Activated naive CD4-positive, alpha-beta T cell treated with anti-CD3 and anti-CD28 coated beads for 36 hours (primary cell): Measurements from ENCODE around the gene PGF. TPM values are rescaled to one million over a fixed set of nuclear protein-coding genes. Genes with fewer than 3 reads are reported as not detected.

ENCODE experiments used
- CTCF ChIA-PET: fragments of 350-600 bp; sonication (Branson Sonifier 250); formaldehyde crosslinking; loops from one replicate; lab custom pipeline; 2021; ENCODE audit warnings: antibody characterized with exemption; lab: Charles Lee
- DNase-seq: peaks from one replicate; pipeline ENCODE4 v3.0.0-alpha.2; 2020
- H3K27ac Mint-ChIP-seq: one replicate; pipeline ENCODE4 v1.8.0; 2021; ENCODE audit warnings: mild to moderate bottlenecking, mixed read lengths
- H3K27me3 Mint-ChIP-seq: one replicate; pipeline ENCODE4 v1.8.0; 2021; ENCODE audit warnings: low read depth, mixed read lengths
- H3K36me3 Mint-ChIP-seq: one replicate; pipeline ENCODE4 v1.8.0; 2021; ENCODE audit warnings: low read depth, mixed read lengths
- H3K4me1 Mint-ChIP-seq: one replicate; pipeline ENCODE4 v1.8.0; 2021; ENCODE audit warnings: low read depth, mixed read lengths
- H3K4me3 Mint-ChIP-seq: one replicate; pipeline ENCODE4 v1.8.0; 2021; ENCODE audit warnings: mild to moderate bottlenecking, moderate library complexity, mixed read lengths
- H3K9me3 Mint-ChIP-seq: one replicate; pipeline ENCODE4 v1.8.0; 2021; ENCODE audit warnings: mixed read lengths
- intact Hi-C: fragments of 100-400 bp; cut with micrococcal nuclease; formaldehyde crosslinking; loops from one replicate; pipeline ENCODE4 v1.15.1; 2023
- total RNA-seq, 2 experiments: library from RNA; stranded (reverse); gene quantifications; one replicate each; pipeline ENCODE4 v1.2.3, GENCODE V29; 2021

The PGF gene
- total RNA-seq, 2 experiments from 2014 or later: 0.10 TPM; not detected in 1

DNA sequence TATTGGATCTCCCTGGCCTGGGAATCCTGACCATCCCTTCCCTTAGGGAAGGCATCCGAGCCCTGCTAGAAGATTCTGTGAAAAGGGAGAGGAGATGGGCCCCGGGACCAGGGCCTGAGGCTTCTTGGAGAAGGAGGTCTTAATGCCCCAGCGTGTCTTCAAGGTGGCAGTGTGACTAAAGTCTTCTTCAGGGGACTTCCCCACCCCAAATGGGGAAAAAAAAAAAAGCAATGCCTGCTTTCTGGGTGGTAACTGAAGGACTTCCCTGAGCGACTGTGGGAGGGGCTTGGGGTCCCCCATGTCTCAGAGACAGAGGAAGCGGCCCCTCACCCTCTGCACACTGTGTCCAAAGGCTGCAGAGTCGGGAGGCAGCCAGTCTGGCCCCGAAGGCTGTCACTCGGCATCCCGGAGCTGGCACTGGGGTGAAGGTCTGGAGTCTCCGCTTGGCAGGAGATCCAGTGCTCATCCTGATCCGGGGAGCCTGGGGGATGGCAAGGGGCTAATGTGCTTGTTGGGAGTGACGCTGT lies 7.8 kb upstream of the PGF start:
- intact Hi-C loops: no loop called here
- Mint-ChIP-seq H3K4me1 (no peaks in the 10 kb centered on the region), H3K27ac (no peak overlapping the region), H3K36me3 (no peaks in the 10 kb centered on the region), H3K27me3 (no peaks in the 10 kb centered on the region), H3K9me3 (no peaks in the 10 kb centered on the region), H3K4me3 (no peak overlapping the region)
- CTCF ChIA-PET: interaction anchor here (1.8 kb wide), 1 partner anchor 102 kb away, joined by 7 read pairs; no protein-coding TSS in a partner anchor
- DNase-seq: no peak

DNA sequence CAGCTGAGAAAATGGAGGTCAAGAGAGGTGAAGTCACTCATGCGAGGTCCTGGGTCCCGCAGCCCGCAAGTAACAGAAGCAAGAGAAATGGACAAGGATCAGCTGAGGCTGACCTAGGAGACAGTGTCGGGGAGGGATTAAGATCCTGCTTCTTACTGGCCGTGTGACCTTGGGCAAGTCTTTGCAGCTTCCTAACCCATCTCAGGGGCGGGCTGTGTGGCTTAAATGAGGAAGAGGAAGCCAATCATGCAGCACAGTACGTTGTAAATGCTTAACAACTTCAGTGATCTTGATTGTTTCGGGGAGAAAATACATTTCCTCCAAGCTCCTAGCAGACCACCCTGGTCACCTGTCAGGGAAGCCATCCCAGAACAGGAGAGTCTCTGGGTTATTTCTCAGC lies 7.1 kb upstream of the PGF start:
- Mint-ChIP-seq H3K9me3 (no peaks in the 10 kb centered on the region), H3K4me1 (no peaks in the 10 kb centered on the region), H3K27me3 (no peaks in the 10 kb centered on the region), H3K36me3 (no peaks in the 10 kb centered on the region), H3K27ac (no peak overlapping the region), H3K4me3 (no peak overlapping the region)
- intact Hi-C loops: no loop called here
- no peak for DNase-seq
- CTCF ChIA-PET: interaction anchor here (0.6 to 2.5 kb wide), 6 partner anchors 10 to 126 kb away, joined by 3 to 7 read pairs (median 4); no protein-coding TSS in a partner anchor

DNA sequence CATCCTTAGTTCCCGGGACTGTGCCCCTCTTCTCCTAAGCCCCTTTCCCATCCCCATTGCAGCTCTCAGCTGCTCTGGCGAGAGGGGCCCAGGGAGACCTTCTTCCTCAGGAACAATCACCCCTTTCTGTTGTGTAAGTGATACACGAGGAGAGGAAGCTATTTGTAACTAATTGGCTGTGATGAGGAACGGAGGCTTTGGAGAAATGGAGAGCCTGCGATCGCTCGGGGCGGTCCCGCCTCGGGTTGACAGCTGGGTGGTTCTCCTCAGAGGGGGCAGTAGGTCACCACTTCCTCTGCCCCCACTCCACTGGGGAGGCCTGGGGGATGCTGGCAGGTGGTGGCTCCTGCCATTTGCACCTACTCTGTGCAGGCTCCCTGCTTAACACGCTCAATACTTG lies 6.6 kb upstream of the PGF start:
- Mint-ChIP-seq H3K27ac (no peak overlapping the region), H3K36me3 (no peaks in the 10 kb centered on the region), H3K27me3 (peaks cover 1% of the 10 kb centered on the region), H3K9me3 (no peaks in the 10 kb centered on the region), H3K4me1 (no peaks in the 10 kb centered on the region), H3K4me3 (no peak overlapping the region)
- DNase-seq: no peak
- intact Hi-C loops: no loop called here
- CTCF ChIA-PET: interaction anchor here (0.6 to 2.5 kb wide), 6 partner anchors 11 to 127 kb away, joined by 3 to 7 read pairs (median 4); no protein-coding TSS in a partner anchor

DNA sequence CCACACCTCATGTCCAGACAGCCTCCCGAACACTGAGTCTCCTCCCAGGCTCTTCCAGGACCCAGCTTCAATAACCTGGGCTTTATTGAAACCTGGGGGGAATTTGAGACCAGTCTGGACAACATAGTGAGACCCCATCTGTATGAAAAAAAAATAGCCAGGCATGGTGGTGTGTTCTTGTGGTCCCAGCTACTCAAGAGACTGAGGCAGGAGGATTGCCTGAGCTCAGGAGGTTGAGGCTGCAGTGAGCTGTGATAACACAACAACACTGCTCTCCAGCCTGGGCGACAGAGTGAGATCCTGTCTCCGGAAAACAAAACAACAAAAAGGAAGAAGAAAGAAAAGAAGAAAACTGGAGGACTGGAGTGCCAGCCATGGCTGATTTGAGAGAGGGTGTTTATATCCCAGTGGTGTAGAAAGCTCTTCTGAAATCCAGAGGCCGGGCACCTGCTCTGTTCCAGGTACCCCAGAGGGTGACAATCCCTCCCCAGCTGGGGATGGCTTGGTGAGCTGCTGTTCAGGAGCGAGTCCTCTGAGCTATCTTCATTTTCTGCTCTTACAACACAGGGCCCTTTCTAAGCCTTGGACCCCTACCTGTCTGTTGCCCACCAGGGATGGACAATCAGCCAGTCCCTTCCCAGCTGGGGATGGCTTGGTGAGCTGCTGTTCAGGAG lies 6.0 kb upstream of the PGF start:
- Mint-ChIP-seq H3K27ac (no peak overlapping the region), H3K27me3 (peaks cover 5% of the 10 kb centered on the region), H3K9me3 (no peaks in the 10 kb centered on the region), H3K4me1 (no peaks in the 10 kb centered on the region), H3K4me3 (no peak overlapping the region), H3K36me3 (no peaks in the 10 kb centered on the region)
- CTCF ChIA-PET: interaction anchor here (0.7 to 2.5 kb wide), 6 partner anchors 11 to 127 kb away, joined by 3 to 7 read pairs (median 4); no protein-coding TSS in a partner anchor
- intact Hi-C loops: no loop called here
- DNase-seq: no peak

DNA sequence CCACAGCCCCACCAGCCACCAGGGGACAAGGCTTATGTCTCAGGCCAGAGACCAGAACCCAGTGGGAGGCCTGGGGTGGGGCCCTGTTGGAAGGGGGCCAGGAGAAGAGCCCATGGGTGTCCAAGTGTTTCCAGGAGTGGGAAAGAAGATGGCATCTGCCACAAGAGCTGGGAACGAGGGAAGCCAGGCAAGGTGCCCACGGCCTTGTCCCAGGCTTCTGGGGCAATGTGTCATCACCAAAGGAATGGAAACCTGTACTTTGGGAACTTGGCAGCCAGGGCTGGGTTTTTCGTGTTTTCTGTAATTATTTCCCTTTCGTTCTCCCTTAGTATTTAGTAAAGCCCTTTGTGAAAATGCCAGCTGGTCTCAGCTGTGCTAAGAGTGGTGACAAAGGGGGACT lies 5.3 kb upstream of the PGF start:
- H3K4me3 Mint-ChIP-seq: no peak overlapping the region
- intact Hi-C loops: no loop called here
- no peaks in the 10 kb centered on the region for H3K36me3 Mint-ChIP-seq
- CTCF ChIA-PET: interaction anchor here (1.3 to 2.5 kb wide), 2 partner anchors 12 to 20 kb away, joined by 5 to 7 read pairs; no protein-coding TSS in a partner anchor
- H3K9me3 Mint-ChIP-seq: no peaks in the 10 kb centered on the region
- no peaks in the 10 kb centered on the region for H3K4me1 Mint-ChIP-seq
- DNase-seq: no peak
- no peak overlapping the region for H3K27ac Mint-ChIP-seq
- H3K27me3 Mint-ChIP-seq: peaks cover 6% of the 10 kb centered on the region

DNA sequence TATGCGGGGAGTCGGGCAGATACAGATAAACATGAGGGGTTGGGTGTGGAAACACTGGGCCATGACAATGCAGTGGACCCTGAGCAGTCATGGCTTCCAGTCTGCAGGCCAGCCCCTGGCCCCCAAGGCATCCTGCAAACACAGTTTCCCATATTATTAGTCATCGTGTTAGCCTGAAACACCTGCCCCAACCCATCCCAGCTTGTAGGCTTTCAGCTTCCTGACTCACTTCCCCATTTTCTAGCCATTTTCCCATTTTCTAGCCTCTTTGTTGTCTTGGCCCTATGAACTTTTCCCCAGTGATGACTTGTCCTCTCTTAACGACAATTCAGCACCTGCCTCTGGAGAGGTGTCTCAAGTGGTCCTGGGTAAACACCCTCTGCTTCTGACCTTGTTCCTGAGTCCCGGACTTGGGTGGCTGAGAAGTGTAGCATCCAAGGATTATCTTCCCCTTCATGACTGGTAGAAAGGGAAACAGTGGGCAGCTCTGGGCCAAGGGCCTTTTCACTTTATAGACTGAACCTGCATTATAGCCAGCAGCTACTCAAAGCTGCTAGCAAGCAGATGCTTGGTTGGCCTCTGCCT lies 4.3 kb upstream of the PGF start:
- Mint-ChIP-seq H3K27me3 (peaks cover 6% of the 10 kb centered on the region), H3K36me3 (no peaks in the 10 kb centered on the region), H3K27ac (no peak overlapping the region), H3K4me1 (no peaks in the 10 kb centered on the region), H3K9me3 (no peaks in the 10 kb centered on the region), H3K4me3 (no peak overlapping the region)
- DNase-seq: no peak
- CTCF ChIA-PET: interaction anchor here (0.6 to 1.5 kb wide), 4 partner anchors 11 to 126 kb away, joined by 3 to 5 read pairs (median 4); no protein-coding TSS in a partner anchor
- intact Hi-C loops: no loop called here

DNA sequence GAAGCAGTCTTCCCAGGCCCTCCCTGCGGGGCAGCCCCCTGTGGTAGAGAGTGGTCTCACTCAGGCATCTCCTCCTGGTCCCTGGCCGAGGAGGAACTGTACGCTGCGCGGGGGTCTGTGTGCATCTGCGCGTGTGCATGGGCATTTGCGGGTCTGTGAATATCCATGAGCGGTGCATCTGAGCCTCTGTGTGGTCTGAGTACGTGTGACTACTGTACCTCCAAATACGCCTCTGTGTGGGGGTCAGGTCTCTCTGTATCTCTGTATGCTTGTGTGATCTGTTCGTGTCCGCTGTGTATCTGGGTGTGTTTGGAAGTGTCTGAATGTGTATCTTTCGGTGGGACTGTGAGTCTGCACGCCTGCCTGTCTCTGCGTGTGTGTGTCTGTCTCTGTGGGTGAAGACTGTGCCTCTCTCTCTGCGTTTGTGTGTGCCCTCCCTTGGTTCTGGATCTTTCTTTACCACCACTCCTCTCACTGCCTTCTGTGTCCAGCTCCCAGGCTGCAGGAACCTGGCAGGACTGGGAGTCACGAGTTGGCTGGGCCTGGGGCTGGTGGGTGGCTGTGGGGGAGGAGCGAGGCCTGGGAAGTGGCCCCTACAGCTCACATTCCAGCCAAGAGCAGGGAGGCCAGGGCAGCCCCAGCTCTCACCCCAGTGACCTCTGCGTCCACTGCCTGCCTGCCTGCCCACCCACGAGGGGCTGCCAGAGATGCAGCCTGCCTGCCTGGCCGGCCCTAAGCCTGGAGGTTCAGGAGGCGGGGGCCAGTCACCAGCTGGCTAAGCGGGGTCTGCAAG lies 1.1 kb upstream of the PGF start:
- no peak overlapping the region for H3K27ac Mint-ChIP-seq
- no peaks in the 10 kb centered on the region for H3K9me3 Mint-ChIP-seq
- no peaks in the 10 kb centered on the region for H3K36me3 Mint-ChIP-seq
- CTCF ChIA-PET: interaction anchor here (0.8 to 1.4 kb wide), 2 partner anchors 14 to 132 kb away, joined by 3 to 4 read pairs; no protein-coding TSS in a partner anchor
- intact Hi-C loops: no loop called here
- peaks cover 10% of the 10 kb centered on the region for H3K27me3 Mint-ChIP-seq
- no peaks in the 10 kb centered on the region for H3K4me1 Mint-ChIP-seq
- no peak for DNase-seq
- no peak overlapping the region for H3K4me3 Mint-ChIP-seq

DNA sequence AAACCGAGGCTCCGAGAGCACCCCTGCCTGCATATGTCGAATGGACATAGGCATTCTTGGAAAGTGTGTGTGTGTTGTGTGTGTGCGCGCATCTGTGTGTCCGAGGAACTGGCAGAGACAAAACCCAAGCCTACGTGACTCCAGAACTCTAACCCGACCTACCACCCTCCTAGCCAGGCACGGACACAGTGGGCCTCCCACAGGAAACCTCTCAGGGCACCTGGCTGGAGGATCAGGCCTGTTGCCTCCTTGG lies 556 bp upstream of the PGF start:
- CTCF ChIA-PET: no interaction called here

DNA sequence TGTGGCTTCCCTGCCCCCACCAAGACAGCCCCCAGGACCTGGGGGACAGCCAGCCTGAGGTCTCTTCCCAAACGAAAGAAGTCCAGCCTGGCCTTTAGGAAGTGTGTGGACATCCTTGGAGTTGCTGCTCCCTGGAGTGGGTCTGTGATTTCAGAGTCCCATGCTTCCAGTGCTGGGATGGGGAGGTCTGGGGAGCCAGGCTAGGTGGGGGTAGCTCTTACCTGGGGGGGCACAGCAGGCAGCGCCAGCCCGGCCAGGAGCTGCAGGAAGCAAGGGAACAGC lies 509 bp downstream of the PGF start:
- CTCF ChIA-PET: interaction anchor here (0.9 to 1.1 kb wide), 2 partner anchors 9 to 11 kb away, joined by 3 to 6 read pairs; no protein-coding TSS in a partner anchor
- Mint-ChIP-seq H3K27me3 (peaks cover 13% of the 10 kb centered on the region), H3K4me1 (no peaks in the 10 kb centered on the region), H3K9me3 (no peaks in the 10 kb centered on the region), H3K27ac (no peak overlapping the region), H3K4me3 (no peak overlapping the region), H3K36me3 (no peaks in the 10 kb centered on the region)
- intact Hi-C loops: no loop called here
- DNase-seq: no peak

More for the DNA sequence above, 556 bp upstream of the PGF start:
- no peaks in the 10 kb centered on the region for H3K36me3 Mint-ChIP-seq
- no peak overlapping the region for H3K27ac Mint-ChIP-seq
- H3K9me3 Mint-ChIP-seq: no peaks in the 10 kb centered on the region
- peaks cover 13% of the 10 kb centered on the region for H3K27me3 Mint-ChIP-seq
- intact Hi-C loops: no loop called here
- H3K4me3 Mint-ChIP-seq: peak overlapping the region; percentile 41
- no peaks in the 10 kb centered on the region for H3K4me1 Mint-ChIP-seq
- no peak for DNase-seq

DNA sequence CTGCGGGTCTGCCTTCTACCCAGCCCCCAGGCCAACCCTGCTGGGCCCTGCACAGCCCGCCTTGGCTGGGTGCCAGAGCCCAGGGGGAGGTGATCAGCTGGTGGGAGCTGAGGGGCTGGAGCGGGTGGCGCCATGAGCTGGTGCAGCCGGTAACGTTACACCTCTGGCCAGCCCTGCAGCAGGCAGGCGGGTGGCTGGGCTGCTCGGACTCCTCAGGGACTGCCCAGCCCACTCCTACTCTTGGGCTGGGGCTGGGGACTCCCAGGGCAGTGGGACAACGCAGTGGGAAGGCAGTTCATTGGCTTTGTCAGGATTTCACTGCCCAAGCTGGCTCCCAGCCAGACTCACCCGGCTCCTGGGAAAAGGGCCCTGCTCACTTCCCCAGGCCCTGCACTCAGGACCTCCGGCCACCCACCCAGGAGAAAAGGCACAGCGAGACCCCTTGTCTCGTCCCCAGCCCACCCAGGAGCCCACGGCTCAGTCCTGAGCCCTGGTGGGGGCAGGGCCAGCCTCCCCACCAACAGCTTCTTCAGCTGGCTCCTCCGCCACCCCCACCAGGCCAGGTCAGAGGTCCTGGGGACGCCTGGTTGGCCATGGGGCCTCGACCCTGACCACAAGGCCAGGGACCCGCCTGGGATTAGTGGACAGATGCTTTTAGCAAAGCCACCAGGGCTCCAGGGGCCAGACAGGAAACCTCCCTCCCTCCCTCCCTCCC lies 1.0 kb downstream of the PGF start:
- intact Hi-C loops: no loop called here
- CTCF ChIA-PET: interaction anchor here (0.8 to 1.1 kb wide), 4 partner anchors 9 to 68 kb away, joined by 3 to 6 read pairs (median 3); no protein-coding TSS in a partner anchor
- Mint-ChIP-seq H3K36me3 (no peaks in the 10 kb centered on the region), H3K27me3 (peaks cover 13% of the 10 kb centered on the region), H3K4me1 (no peaks in the 10 kb centered on the region), H3K9me3 (no peaks in the 10 kb centered on the region), H3K4me3 (peak overlapping the region; percentile 34), H3K27ac (no peak overlapping the region)
- no peak for DNase-seq

DNA sequence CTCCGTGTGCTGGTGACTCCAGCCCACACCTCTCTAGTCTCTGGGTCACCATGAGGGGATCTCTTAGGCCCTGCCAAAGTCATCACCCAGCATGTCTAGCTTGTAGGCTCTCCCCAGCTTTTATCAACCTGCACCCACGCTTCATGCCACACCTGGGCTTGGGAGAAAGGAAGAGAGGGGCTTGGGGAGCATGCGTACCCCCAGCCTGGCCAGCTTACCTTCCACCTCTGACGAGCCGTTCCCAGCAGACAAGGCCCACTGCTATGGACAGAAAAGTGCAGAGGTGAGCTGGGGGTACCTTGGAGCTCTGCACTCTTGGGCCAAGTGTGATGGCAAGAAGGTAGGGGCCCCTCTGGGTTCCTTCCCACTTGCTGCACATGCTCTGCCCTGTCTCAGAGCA lies 1.7 kb downstream of the PGF start:
- no peak overlapping the region for H3K4me3 Mint-ChIP-seq
- no peak for DNase-seq
- intact Hi-C loops: no loop called here
- peaks cover 13% of the 10 kb centered on the region for H3K27me3 Mint-ChIP-seq
- H3K36me3 Mint-ChIP-seq: no peaks in the 10 kb centered on the region
- no peaks in the 10 kb centered on the region for H3K4me1 Mint-ChIP-seq
- CTCF ChIA-PET: interaction anchor here (0.8 to 0.9 kb wide), 3 partner anchors 12 to 135 kb away, joined by 3 read pairs; no protein-coding TSS in a partner anchor
- H3K27ac Mint-ChIP-seq: no peak overlapping the region
- H3K9me3 Mint-ChIP-seq: no peaks in the 10 kb centered on the region
